ENCODE results near the gene PRF1.
"Not testable (repeated sequence)": the region's sequence is repeated elsewhere in the genome, so short reads cannot be mapped to it uniquely, and the experiment has no call there.

The PRF1 gene

DNA sequence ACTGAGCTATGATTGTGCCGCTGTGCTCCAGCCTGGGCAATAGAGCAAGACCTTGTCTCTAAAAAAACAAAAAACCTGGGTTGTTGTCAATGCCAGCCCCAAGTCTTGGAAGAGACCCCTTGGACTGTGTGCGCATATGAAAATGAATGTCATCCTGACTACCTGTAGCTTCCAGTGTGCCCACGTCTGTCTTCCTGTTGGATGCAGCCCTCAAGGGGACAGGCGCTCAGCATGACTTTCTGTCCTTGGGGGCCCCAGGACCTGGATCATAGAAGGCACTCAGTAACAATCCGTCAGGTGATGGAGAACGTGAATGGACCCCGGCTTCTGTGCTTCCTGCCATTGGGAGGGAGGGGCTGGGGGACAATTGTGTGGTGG is 9.0 kb downstream of the PRF1 start:
- DNase-seq (ENCODE audit: low read depth in 2 of 2), result no peak

- no peak for DNase-seq (ENCODE audit: low read depth in 2 of 2)
These were observed 9.6 kb downstream of the PRF1 start for GRCh38 chr10:70592746-70593512.

DNA sequence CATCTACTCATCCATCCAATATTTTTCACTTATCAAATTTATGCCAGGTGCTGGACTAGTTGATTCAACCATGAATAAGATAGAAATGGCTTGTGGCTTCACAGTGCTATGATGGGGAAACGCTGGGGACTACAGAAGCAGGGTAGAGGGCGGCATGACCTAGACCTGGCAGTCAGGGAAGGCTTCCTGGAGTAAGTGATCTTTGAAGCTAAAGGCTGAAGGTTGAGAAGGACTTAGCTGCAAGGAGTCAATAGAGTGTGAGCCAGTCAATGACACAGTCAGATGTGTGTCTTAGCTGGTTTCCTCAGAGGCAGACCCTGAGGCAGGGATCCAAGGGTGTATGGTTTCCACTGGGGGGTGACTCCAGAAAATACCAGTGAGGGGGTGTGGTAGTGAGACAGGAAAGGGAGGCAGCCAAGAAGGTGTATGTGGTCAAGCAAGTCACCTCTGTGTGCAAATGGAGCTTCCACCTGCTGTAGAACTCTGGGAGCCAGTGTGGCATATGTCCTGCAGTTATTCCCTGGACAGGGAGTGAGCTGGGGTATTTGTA is 10.3 kb downstream of the PRF1 start:
- no peak for DNase-seq (ENCODE audit: low read depth in 2 of 2)

DNA sequence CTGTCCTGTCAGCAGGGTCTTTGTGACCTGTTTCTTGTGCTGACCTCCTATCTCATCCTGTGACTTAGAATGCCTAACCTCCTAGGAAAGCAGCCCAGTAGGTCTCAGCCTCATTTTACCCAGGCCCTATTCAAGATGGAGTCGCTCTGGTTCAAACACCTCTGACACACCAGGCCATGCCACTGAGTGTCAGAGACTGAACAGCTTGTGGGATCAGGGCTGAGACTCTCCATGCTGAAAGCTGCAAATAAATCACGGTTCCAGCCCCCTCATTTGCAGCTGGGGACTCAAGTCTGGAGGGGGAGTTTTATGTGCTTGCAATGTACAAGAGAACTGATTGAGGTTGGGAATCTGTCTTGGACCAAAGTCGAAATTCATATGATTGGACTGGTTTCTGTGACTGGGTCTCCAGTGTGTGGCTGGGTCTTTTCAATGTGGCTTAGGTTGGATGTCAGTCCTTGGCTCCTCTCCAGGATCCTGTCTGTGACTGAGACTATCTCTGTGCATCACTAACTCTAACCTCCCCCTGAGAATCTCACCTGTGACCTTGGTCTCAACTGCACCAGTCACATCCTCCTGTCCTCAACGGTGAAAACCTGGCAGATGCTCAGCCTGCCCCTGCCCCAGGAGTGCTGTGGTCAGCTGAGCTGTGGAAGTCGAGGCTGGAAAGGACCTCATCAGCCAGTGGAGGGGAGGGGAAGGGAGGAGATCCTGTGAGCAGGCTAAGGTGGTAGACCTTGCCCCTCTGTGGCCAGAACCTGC is 11.7 kb downstream of the PRF1 start:
- DNase-seq (ENCODE audit: low read depth in 2 of 2), result no peak

GRCh38 chr10:70589762-70590654 is 12.5 kb downstream of the PRF1 start:
- DNase-seq (ENCODE audit: low read depth in 2 of 2), result no peak

DNA sequence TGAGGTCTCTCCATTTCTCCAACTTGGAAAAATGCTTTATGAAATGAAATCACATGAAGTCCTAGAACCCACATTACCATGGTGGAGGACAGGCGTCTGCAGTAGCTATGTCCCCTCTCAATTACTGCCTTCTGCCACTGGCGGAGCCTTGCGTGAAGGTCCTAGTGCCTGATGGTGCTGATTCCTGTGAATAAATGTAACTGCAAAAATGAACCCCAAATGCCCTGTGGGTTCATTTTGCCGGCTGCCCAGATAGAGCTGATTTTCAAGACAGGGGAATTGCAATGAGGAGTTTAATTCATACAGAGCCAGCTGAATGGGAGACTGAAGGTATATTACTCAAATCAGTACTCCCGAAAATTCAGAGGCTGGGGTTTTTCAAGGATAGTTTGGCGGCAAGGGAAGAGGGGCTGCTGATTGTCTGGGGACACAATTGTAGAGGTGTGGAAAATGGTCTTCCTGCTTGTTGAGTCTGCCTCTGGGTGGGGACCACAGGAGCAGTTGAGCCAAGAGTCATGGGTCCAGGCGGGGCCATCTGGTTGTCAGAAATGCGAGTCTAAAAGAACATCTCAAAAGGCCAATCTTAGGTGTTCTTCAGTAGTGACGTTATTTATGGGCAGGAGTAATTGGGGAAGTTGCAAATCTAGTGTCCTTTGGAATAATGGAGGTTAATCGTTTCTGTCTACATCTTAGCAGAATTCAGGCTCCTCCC is 13.5 kb downstream of the PRF1 start:
- no peak for DNase-seq (ENCODE audit: low read depth in 2 of 2)

DNA sequence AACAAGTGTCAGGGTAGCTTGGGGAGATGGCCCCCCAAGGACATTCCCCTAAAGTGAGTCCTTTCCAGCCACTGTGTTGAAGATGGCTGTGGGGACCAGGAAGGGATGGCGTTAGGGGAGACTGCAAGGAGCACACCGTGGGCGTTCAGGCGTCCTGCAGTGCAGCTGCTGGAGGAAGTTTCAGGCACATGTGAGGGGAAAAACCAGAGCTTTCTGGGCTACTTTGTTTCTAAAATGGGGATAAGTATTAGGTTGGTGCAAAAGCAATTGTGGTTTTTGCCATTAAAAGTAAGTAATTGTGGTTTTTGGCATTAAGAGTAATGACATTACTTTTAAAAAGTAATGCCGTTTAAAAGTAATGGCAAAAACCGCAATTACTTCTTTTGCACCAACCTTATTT is 14.3 kb downstream of the PRF1 start:
- DNase-seq (ENCODE audit: low read depth in 2 of 2), result no peak

DNA sequence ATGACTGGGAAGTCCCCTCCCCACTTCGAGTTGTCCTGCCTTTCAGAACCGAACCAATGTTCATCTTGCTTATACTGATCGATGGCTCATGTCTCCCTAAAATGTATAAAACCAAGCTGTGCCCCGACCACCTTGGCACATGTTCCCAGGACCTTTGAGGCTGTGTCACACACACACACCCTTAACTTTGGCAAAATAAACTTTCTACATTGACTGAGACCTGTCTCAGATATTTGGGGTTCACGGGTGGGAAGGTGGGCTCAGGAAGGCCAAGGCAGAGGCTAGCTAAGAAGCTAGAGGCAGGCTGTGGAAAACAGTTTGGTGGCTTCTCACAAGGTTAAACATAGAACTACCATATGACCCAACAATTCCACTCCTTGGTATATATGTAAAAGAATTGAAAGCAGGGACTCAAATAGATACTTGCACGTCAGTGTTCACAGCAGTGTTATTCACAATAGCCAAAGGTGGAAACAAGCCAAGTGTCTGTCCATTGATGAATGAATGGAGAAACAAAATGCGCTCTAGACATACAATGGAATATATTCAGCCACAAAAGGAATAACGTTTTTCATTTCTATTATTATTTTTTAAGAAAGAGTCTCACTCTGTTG is 15.4 kb downstream of the PRF1 start:
- DNase-seq (ENCODE audit: low read depth in 2 of 2), result no peak

DNA sequence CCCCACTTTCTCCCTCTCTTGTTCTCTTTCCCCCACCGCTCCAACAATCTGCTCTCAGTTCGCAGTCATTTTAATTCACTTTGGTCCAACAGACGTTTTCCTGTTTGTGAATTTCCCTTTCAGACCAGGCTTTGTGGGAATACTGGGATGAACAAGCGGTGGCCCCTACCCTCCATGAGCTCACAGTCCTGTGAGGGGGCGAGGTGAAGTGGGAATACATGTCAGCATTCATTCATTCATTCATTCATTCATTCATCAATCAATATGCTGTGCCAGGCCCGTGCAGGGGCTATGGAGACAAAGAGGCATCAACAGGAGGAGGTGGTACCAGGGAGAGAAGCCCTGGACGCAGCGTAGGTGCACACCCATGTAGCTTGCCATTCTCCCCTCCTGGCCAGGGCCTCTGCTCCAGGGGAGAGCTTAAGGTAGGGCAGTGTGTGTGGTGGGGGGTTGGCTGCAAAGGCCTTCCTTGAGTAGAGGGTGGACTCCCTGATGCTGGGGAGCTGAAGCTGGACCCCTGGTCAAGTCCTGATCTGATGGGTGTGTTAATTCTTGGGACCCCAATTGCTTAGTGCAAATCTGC is 16.1 kb downstream of the PRF1 start:
- no peak for DNase-seq (ENCODE audit: low read depth in 2 of 2)

- DNase-seq (ENCODE audit: low read depth in 2 of 2), result no peak
These were observed 16.9 kb downstream of the PRF1 start for GRCh38 chr10:70585578-70586169.

- DNase-seq (ENCODE audit: low read depth in 2 of 2), result no peak
These were observed 17.5 kb downstream of the PRF1 start for GRCh38 chr10:70584909-70585544.

GRCh38 chr10:70584366-70584765 is 18.2 kb downstream of the PRF1 start:
- DNase-seq (ENCODE audit: low read depth in 2 of 2), result no peak

DNA sequence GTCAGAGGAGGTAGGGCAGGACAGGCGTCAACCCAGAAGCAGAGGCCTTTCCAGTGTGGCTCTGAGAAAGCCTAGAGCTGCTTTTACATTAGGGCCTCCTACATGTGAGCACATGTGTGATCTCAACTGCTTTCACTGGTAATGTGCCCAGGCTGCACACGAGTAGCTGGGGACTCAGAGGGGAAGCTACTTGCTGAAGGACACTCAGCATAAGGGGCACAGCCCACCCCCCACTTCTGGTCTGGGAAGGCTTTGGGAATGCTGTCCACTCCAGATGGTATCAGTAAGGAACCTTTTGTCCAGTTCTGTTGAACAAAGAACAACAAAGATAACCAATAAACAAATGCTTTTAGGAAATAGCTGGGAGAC is 18.9 kb downstream of the PRF1 start:
- no peak for DNase-seq (ENCODE audit: low read depth in 2 of 2)

GRCh38 chr10:70582793-70583668 is 19.5 kb downstream of the PRF1 start:
- no peak for DNase-seq (ENCODE audit: low read depth in 2 of 2)

DNA sequence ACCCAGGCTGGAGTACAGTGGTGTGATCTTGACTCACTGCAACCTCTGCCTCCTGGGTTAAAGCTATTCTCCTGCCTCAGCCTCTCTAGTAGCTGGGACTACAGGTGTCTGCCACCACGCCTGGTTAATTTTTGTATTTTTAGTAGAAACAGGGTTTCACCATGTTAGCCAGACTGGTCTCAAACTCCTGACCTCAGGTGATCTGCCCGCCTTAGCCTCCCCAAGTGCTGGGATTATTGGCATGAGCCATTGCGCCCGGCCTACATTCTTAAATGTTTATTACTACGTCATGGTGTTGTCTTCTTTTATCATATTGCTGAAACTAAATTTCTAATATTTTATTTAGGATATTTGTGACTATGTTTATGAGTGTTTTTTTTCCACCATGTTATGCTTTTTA is 21.4 kb downstream of the PRF1 start:
- DNase-seq (ENCODE audit: low read depth in 2 of 2), result not testable (repeated sequence)

GRCh38 chr10:70579234-70580002 is 23.1 kb downstream of the PRF1 start:
- no peak for DNase-seq (ENCODE audit: low read depth in 2 of 2)

DNA sequence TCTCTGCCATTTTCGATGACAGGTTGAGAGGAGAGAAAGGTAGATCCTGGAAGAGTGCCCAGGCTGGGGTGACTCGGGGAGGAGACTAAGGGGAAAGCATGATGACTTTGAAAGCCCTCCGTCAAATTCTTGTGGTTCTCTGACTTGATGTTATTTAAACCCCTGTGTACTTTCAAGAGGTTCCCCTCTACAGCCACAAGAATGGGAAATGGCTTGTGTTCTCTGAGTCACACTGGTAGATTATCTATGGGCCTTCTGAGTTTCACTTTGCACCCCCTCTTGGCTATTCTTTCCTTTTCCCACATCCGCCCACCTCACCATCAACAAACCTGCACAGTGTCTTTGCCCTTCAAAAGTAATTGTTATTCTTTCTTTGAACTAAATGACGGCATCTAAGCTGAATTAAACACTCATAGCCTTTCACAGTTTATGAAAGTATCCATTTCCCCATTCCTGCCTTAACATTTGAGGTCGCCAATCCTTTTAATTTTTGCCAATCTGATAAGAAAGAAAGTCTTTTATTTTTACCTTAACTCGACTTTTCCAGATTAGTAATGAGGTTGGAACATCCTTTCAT is 24.1 kb downstream of the PRF1 start:
- DNase-seq (ENCODE audit: low read depth in 2 of 2), result peak; percentile 42 to 56

All from stimulated activated CD8-positive, alpha-beta memory T cell treated with anti-CD3 and anti-CD28 coated beads, Interleukin-2, amount 100 ng/mL, for 1 hour (primary cell).